ENCODE data around the gene UTS2R. TPM values are rescaled to one million over a fixed set of nuclear protein-coding genes. Genes with fewer than 3 reads are reported as not detected.
A peak's percentile ranks its signal among the peaks of the same experiment; 100 is the strongest.

UTS2R gene
- total RNA-seq, 1 donor from 2014 or later, result 6.5 TPM

DNA sequence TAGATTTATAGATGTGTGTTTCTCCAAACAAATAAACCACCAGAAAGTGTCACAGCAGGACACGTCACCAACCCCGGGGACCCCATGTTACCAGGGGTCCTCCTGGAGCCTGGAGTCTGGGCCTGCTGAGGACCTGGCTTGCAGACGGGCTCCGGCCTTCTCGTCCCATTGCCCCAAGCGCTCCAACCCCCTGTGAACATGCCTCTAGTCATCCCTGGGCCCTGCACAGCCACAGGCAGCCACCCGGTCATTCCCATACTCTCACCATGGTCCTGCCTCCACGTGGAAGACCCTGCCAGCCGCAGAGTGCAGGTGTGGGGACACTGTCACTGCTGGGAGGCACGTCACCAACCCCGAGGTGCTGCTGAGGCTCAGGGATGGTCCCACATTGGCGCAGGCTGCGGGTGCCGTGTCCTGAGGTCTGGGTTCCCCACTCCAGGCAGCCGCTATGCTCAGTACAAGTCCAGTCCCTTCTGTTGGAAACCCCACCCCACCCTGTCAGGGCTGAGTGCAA lies 42.5 kb upstream of the UTS2R start:
- Mint-ChIP-seq H3K27me3 (ENCODE audit: low read depth) (peaks cover 28% of the 10 kb centered on the region), H3K36me3 (no peaks in the 10 kb centered on the region), H3K4me3 (no peak overlapping the region), H3K27ac (no peak overlapping the region), H3K4me1 (peaks cover 47% of the 10 kb centered on the region), H3K9me3 (no peaks in the 10 kb centered on the region)
- no peak for DNase-seq (ENCODE audit: low spot score in 2 of 2, unreplicated experiment in 2 of 2)
- TF ChIP-seq, protein P1, sequence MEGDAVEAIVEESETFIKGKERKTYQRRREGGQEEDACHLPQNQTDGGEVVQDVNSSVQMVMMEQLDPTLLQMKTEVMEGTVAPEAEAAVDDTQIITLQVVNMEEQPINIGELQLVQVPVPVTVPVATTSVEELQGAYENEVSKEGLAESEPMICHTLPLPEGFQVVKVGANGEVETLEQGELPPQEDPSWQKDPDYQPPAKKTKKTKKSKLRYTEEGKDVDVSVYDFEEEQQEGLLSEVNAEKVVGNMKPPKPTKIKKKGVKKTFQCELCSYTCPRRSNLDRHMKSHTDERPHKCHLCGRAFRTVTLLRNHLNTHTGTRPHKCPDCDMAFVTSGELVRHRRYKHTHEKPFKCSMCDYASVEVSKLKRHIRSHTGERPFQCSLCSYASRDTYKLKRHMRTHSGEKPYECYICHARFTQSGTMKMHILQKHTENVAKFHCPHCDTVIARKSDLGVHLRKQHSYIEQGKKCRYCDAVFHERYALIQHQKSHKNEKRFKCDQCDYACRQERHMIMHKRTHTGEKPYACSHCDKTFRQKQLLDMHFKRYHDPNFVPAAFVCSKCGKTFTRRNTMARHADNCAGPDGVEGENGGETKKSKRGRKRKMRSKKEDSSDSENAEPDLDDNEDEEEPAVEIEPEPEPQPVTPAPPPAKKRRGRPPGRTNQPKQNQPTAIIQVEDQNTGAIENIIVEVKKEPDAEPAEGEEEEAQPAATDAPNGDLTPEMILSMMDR (IDR thresholded peaks at IDR 0.05; ENCODE audit: unreplicated experiment), result no peak

DNA sequence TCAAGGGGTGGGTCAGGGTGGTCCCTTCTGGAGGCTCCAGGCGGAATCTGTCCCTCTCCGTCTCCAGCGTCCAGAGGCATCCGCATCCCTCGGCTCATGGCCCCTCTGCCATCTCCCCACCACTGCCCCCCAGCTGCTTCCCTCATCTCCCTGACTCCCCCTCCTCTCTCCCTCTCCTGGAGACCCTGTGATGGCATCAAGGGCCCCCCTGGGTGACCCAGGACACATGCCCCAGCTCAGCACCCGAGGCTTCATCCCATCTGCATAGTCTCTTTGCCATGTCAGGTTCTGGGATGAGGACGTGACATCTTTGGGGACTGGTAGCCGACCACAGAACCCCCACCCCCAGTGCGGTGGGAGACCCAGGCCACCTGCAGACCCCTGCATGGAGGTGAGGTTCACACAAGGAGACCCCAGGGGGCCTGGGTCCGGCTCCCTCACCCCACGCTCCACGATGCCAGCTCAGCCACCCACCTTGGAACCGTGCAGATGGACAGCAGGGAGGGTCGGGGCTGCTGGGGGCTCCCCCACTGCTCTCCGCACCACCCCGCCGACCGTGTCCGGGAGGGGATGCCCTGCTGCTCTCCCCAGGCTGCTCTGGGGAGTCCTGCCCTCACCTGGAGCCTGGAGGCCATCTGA lies 41.8 kb upstream of the UTS2R start:
- DNase-seq (ENCODE audit: low spot score in 2 of 2, unreplicated experiment in 2 of 2), result no peak
- no peaks in the 10 kb centered on the region for H3K9me3 Mint-ChIP-seq
- H3K27ac Mint-ChIP-seq, result no peak overlapping the region
- H3K27me3 Mint-ChIP-seq (ENCODE audit: low read depth), result peaks cover 24% of the 10 kb centered on the region
- no peaks in the 10 kb centered on the region for H3K36me3 Mint-ChIP-seq
- no peak overlapping the region for H3K4me3 Mint-ChIP-seq
- peaks cover 49% of the 10 kb centered on the region for H3K4me1 Mint-ChIP-seq
- TF ChIP-seq, protein P1 (IDR thresholded peaks at IDR 0.05; ENCODE audit: unreplicated experiment), result no peak

DNA sequence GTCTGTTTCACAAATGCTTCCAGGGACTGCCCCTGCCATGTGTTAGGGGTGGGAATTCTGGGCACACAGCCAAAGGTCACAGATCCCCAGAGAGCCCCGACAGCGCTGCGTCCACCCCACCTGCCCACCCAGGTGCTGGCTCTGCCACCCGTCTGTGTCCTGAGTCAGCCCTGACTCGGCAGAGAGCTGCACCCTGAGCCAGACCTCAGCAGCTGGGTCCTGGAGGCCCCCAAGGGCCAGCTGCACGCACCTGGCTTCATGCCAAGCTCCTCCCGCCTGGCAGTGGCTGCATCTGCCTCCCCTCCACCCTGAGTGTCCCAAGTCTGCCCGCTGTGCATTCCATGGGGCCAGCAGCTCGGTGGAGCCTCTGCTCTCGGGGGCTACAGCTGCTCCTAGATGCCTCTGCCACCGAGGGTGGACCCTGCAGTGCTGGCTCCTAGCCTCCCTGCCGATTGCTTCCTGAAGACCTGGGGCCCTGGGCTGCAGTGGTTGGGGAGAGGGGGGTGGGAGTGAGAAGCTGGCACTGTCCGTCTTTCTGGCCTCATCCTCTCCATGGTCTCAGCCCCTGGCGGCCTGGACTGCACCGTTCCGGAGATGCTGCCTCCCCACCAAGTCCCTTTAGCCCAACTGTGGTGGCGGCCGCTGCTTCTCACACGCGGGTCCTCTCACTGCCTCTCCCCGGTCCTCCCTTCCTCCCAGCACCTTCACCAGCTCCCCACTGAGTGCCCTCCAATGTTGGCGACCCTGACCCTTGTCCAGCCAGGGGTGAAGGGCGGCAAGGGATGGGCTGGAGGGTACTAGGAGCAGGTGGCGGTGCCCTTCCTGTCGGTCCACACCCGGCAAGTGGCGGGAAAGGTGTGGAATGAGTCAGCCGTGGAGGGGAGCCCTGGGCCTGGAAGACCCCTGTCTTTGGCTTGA lies 41.0 kb upstream of the UTS2R start:
- Mint-ChIP-seq H3K4me1 (peaks cover 55% of the 10 kb centered on the region), H3K4me3 (peak overlapping the region; percentile 28), H3K36me3 (no peaks in the 10 kb centered on the region), H3K27ac (no peak overlapping the region), H3K9me3 (no peaks in the 10 kb centered on the region), H3K27me3 (ENCODE audit: low read depth) (peaks cover 29% of the 10 kb centered on the region)
- TF ChIP-seq, protein P1 (IDR thresholded peaks at IDR 0.05; ENCODE audit: unreplicated experiment), result no peak
- peak; percentile 32 to 74 for DNase-seq (ENCODE audit: low spot score in 2 of 2, unreplicated experiment in 2 of 2)

DNA sequence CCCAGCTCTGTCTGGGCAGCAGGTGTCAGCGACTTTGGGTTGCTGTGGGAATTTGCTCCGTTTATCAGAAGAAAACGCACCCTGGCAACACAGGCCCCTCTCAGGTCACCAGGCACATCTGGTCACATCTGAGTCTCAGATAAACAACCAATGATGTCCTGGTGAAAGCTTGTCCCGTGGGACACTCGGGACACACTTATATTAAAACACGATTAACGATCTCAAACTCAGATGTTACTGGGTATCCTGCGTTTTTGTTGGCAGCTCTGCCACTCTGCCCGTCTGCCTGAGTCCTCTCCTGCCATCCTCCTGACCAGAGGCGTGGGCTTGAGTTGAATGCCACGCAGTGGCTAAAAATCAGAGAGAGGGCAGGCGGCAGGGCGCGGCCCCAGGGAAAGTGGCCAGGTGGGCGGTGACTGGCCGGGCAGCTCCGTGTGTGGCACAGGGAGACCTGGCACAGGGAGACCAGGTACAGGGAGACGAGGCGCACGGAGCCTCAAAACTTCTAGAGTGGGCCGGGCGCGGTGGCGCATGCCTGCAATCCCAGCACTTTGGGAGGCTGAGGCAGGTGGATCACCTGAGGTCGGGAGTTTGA lies 40.1 kb upstream of the UTS2R start:
- Mint-ChIP-seq H3K36me3 (no peaks in the 10 kb centered on the region), H3K9me3 (no peaks in the 10 kb centered on the region), H3K4me3 (no peak overlapping the region), H3K4me1 (peaks cover 58% of the 10 kb centered on the region), H3K27ac (no peak overlapping the region), H3K27me3 (ENCODE audit: low read depth) (peaks cover 29% of the 10 kb centered on the region)
- TF ChIP-seq, protein P1 (IDR thresholded peaks at IDR 0.05; ENCODE audit: unreplicated experiment), result no peak
- no peak for DNase-seq (ENCODE audit: low spot score in 2 of 2, unreplicated experiment in 2 of 2)

DNA sequence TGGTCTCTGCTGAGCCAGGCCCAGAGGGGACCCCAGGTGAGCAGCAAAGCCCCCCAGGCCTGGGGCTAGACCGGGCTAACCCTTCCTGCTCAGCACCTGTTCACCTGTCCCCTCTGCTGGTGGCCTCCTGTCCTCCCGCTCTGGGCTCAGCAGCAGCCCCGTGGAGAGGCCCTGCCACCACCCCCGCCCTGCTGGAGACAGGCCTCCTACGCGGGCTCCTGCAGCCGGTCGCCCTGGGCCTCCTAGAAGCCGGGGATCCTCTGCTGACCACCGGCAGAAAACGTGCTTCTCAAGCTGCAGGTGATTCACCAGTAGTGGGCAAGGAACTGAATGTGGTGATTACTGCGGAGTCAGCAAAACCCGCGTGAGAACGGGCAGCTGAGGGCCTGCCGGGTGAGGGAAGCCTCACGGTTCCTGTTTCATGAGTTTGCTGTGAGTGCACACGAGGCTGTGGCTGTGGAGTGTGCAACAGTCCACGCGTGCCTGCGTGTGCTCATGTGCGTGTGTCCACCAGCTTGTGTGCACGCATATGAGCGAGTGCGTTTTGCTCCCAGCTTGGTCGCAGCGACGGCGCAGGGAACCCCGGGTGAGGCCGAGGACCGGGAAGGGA lies 38.8 kb upstream of the UTS2R start:
- H3K27ac Mint-ChIP-seq, result peak overlapping the region; percentile 30

More for the DNA sequence above, 38.8 kb upstream of the UTS2R start:
- H3K4me1 Mint-ChIP-seq, result peaks cover 55% of the 10 kb centered on the region
- H3K27me3 Mint-ChIP-seq (ENCODE audit: low read depth), result peaks cover 29% of the 10 kb centered on the region
- H3K4me3 Mint-ChIP-seq, result peak overlapping the region; percentile 67
- no peak for DNase-seq (ENCODE audit: low spot score in 2 of 2, unreplicated experiment in 2 of 2)
- H3K9me3 Mint-ChIP-seq, result no peaks in the 10 kb centered on the region
- TF ChIP-seq, protein P1 (IDR thresholded peaks at IDR 0.05; ENCODE audit: unreplicated experiment), result no peak
- no peaks in the 10 kb centered on the region for H3K36me3 Mint-ChIP-seq
